ENCODE measurements around the gene WASF2.
"Not testable (repeated sequence)": the region's sequence is repeated elsewhere in the genome, so short reads cannot be mapped to it uniquely, and the experiment has no call there.

Gene WASF2

DNA sequence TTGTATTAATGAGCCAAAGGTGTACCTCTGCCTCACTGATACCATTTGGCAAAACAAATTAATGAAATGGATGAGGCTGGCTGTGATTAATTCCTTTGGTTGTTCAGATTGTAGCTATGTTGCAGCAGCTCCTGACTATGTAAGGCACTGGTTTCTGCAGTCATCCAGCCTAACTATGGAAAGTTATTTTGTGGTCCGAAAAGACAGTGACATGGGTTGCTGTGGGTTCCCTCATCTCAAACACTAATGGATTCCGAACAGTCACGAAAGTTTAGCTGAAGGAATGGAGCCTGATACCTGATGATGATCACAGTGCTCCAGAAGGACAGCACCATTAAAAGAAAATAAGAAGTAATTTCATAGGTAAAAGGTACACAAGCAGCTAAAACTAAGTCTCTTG is 42.6 kb downstream of the WASF2 start:
- DNase-seq: no peak

- no peak for DNase-seq
These were observed 43.4 kb downstream of the WASF2 start for GRCh38 chr1:27446496-27447020.

DNA sequence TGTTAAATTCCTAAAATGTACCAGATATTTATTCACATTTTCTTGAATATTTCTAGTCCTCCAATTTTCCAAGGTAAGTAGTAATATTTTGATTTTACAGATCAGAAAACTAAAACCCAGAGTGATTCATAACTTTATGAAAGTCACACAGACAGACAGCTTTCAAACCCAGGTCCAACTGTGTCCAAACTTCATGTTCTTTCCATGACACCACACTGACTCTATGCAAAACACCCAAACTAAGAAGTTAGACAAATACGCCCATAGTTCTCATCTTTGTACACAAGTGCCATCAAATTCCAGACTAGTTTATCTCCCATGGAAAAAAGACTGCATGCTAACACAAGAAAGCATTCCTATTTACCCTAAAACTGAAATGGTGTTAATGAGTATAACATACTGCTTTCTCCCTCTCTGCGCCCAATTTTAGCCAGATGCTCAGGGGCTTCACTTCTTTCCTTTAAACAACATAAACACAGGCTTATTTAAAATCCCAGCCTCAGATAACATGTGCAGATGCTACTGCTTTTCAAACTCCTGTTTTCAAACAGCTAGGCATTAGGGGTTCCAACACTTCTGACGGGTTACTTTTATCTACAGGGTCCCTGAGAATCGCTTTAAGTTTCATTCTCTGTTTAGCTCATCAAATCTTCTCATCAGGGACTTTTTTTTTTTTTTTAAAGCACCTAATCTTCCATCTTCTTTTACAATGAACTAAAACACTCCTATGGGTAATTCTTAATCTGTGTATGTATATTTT is 44.6 kb downstream of the WASF2 start:
- DNase-seq: no peak

GRCh38 chr1:27444632-27445031 is 45.3 kb downstream of the WASF2 start:
- no peak for DNase-seq

GRCh38 chr1:27439150-27439549 is 50.8 kb downstream of the WASF2 start:
- no peak for DNase-seq

- no peak for DNase-seq
These were observed 51.3 kb downstream of the WASF2 start for GRCh38 chr1:27438621-27439061.

DNA sequence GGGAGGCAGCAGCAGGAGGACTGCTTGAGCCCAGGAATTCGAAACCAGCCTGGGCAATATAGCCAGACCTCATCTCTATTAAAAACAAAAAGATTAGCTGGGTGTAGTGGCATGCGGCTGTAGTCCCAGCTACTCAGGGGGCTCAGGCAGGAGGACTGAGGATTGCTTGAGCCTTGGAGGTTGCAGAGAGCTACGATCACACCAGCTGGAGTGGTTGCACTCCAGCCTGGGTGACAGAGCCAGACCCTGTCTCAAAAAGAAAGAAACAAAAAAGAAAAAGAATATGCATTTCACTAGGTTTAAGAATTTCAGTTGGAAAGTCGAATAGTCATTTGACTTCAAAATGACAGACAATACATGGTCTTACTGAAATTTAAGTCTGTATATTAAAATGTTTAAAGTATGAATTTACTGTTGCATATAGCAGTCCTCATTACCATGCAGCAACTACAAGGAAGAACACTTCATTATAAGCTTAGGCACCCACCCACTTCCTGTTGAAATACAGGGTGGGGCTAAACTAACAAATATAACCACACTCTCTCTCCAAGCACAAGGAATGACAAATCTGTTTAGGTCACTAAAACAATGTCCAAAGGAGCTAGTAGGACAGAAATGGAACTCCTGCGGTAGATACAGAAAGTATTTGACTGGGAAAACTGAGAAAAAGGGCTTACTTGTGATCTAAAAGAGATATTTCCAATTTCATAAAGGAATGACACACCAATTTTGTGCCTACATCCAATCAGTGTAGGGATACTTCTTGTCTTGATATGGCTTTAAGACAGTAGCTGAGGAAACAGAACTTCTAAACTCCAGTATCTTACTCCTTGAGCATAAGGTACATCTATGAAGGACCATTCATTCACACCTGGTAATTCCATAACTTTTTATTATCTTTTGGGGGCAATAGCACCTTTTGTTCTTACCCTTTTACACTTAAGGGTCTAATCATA is 53.5 kb downstream of the WASF2 start:
- DNase-seq: no peak

- no peak for DNase-seq
These were observed 54.3 kb downstream of the WASF2 start for GRCh38 chr1:27435566-27436203.

DNA sequence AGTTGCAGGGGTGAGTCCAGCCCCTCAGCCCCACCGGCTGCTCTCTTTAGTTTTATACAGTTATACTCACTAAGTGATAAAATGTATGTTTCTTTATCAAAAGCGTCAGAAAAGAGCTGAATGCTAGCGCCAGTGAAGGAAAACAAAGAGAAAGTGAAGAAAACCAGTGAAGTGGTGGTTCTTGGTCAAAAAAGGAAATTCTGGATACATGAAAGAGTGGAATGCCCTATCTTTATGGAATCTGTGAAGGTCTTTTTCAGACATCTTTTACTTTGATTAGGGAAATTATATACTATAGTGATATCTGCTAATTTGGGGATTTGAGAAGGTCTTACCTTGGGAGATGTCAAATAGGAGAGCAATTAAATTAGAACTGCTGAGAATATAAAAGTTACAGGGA is 56.3 kb downstream of the WASF2 start:
- DNase-seq: no peak

DNA sequence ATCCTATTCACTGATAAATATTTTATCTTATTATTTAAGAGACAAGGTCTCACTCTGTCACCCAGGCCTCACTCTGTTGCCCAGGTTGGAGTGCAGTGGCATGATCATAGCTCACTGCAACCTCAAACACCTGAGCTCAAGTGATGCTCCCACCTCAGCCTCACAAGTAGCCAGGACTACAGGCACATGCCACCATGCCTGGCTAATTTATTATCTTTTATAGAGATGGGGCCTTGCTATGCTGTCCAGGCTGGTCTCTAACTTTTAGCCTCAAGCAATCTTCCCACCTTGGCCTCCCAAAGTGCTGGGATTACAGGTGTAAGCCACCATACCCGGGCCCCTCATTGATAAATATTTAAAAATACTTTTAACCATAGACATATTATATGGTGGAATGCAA is 57.2 kb downstream of the WASF2 start:
- not testable (repeated sequence) for DNase-seq

DNA sequence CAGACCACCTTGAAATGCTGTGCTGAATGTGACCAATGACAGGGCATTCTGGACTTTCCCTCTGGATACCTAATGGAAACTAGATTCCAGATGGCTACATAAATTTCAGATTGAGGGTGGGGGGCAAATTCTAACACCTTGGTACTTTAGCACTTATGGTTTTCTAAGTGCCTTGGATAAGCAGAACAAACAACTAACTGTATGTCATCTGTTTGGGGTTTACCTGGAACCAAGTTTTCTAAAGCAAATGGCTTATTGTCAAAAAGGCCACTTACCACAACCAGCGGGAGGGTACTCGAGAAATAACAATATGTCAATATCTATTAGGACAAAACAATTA is 58.4 kb downstream of the WASF2 start:
- no peak for DNase-seq

DNA sequence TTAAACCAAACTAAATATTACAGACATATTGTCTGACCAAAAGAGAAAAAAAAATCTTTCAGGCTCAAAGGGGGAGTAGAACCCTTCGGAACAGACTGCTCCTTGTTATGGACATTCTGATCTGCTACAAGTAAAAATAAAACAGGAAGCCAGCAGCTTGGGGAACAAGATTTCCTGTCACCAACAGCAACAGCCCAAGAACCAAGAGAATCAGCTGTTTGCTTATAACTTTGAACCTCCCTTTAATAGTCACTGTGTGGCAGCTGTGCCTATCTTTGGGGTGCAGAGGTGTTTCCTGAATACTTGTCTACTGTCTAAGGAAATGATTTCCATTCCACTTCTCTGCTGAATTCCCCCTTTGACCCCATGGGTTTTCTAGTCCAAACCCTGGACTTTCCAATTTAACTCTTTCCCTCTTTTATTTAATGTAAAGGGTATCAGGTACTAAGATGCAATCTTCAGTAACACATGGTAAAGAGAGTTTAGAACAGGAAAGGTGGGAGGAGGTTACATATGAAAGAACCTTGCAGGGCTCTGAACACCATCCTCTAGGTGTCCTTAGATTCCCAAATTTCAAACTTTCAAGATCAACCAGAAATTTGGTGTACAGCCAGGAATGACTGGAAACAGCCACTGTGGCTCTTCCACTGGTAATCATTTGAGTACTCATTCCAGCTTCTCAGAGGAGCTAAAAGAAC is 58.9 kb downstream of the WASF2 start:
- no peak for DNase-seq

- no peak for DNase-seq
These were observed 60.9 kb downstream of the WASF2 start for GRCh38 chr1:27429029-27429425.

GRCh38 chr1:27428316-27429028 is 61.5 kb downstream of the WASF2 start:
- DNase-seq: no peak

DNA sequence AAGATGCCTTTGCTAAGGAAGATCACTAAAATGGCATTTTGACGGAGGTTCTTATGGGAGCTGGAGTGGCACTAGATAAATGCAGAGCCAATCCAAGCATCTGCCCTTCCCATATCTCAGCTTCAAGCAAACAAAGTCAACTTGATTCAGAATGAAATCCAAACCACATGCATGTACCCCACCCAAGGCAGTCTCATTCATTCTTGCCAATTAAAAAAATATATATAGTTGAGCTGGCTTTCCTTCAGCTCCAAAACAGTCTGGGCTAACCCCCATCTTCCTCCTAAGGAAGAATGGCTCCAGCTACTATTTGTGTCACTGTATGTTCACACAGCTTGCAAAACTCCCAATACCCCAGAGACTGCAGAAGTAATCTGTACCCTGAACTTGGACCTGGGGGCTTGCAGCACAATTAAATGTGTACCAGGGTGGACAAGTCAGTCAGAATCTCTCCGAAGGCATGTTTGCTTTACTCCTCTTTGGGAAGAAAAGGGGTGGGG is 62.1 kb downstream of the WASF2 start:
- no peak for DNase-seq

- no peak for DNase-seq
These were observed 62.6 kb downstream of the WASF2 start for GRCh38 chr1:27427329-27427728.

DNA sequence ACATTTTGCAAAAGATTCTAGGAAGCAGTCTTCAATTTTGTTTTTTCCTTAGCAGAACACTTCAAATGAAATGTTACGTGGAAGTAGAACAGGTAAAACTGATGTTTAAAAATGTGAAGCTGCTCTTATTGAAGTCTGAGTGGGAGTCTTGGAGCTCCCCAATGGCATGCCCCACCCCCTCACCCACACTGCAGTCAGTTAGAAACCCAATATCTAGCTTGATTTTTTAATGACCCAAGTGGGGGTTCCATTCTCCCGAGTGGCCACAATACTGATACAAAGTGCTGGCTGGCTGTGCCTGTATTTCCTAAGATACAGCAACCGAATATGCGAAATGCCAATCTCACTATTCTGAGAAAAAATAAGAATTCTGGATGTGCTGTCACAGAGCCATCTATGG is 66.3 kb downstream of the WASF2 start:
- DNase-seq: no peak

DNA sequence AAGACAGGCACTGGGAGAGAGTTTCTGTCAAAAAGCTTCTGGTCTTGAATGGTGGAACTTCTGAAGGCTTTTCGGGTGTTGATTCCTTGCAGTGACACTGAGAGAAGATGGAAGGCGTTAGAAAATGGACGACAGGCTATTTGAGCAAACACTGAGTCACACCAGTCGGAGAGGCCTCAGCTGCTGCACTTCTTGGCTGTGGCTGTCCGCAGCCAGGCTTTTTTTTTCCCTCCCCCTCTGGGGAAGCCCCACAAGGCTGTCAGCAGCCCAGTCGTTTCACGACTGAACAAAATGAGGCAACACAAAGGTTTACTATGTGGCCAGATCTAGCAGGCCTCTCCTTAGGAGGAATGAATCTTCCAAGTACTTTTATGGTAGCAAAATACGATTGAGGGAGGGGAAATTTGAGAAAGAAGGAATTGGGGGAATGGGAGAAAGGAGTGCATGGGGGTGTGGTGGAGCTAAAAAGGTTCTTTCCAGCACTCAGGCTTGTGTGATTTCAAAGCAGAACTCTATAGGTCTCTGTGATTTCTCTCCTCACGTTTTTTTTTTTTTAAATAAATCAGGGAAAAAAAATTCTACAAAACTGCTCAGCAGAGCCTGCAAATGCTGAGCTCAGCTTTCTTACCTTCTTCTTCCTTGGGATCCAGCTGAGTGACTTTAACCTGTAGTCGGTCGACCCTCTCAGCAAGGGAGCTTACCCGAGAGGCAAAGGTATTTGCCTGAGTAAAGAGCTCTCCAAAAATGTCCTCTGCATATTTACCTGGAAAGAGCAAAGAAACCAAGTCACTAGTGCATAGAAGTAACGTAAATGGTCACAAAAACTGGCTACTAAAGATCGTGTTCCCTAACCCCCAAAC is 71.4 kb downstream of the WASF2 start:
- no peak for DNase-seq

DNA sequence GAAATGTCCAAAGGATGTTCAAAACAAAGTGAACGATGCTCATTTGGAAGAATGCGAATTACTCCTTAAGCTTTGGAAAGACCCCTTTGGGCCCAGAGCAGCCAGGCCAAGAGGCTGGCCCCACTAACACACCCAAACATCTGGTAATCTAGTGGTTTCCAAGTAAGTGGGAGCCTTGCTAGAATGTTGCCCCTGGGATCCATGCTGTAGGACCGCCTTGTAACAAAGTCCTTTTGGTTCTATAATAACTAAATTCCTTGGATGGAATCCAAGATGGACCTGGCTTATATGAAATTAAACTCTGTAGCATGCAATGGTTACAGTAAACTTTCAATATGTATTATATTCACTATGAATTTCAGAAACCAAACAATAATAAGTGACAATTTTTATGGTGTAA is 72.3 kb downstream of the WASF2 start:
- no peak for DNase-seq

- no peak for DNase-seq
These were observed 73.4 kb downstream of the WASF2 start for GRCh38 chr1:27416387-27417111.
